T-helper 1 cell (primary cell): ENCODE measurements around the gene PTPRD.

ENCODE experiments used
- DNase-seq, 5 donors: peaks; one replicate each; pipeline ENCODE4 v3.0.0-alpha.2; 2012 to 2020

Gene PTPRD

DNA sequence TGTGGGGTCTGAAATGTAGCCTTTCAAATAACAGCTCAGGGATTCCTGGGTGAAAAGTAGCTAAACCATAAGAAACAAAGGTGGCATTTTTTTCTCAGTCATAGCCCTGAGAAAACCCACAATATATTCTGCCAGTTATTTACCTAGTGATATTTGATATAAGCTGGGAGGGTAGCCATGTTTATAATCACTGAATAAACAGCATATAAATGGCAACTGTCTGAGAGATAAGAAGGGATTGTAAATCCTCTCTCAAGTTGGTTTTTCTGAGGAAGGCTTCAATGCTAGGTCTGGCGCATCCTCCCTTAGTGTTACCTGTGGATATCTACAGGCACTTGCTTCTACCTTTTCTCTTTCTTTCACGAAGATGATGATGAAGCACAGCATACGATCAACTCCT, 1732.7 kb downstream of the PTPRD start:
- no peak for DNase-seq

GRCh38 chr9:8879284-8879683, 1733.5 kb downstream of the PTPRD start:
- DNase-seq: no peak

DNA sequence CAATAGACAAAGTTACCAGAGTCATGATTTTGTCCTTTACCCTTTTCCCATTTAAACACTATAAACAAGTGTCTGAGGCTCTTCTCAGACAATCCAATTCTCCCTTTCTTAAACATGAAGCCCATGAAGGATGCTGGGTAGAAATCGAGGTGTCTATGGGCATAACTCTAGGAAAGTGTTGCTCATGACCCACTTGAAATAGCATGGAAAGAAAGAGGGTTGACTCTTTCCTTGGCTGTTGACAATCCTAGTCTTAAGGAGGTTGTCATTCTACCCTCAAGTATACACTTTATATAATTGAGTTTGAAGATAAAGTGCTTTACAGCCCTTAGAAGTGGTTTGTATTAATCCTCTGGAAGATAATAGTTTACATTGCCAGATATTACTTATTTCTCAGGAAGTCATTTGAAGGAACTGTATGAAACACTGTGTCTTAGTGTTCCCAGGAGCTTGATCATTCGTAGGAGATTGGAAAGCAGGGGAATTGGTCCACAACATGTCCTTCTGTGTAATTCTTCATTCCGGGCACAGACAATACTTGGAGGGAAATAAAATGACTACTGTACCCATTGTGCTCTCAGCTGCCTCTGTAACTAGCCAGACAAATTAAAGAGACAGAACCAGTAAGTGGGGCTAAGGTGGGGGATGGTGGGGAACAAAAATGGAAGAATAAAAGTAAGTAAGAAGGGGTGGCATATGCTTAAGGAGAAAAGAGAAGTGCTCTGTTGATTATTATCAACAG, 1734.9 kb downstream of the PTPRD start:
- no peak for DNase-seq

DNA sequence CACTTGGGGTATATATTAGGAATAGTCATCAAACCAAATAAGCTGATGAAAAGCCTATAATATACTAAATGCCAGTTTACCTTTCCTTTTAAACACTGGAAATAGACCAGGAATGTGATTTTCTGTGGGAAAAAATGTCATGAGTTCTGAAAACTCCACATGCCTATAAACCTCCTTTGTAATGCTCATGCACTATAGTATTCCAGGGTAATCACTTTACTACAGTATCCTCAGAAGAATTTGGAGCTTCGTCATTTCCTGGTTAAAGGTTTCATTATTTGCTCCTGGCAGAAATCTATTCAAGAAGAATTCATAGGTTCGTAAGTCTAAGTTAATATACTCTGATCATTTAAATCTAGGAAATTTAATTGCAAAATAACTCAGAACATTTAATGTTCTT, 1736.5 kb downstream of the PTPRD start:
- no peak for DNase-seq

DNA sequence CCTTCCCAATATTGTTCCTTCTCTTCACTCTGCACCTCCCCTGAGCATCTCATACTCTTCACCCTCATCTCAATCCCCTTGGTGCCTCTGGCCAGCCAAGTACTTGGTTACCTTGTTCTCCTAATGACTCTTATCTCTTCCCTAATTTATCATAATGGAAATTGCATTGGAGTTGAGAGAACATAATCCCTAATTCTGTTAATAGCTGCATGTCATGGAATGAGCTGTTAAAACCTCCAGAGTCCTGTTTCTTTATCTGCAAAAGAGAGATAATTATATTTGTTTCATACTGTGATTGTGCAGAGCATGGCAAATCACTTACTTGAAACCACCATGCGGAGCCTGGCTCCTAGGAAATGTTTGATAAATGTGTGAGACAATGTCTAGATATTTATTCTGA, 1738.3 kb downstream of the PTPRD start:
- DNase-seq: no peak

- no peak for DNase-seq
Observed at GRCh38 chr9:8872802-8873201, 1740.0 kb downstream of the PTPRD start.

- no peak for DNase-seq
Observed at GRCh38 chr9:8871796-8872445, 1740.9 kb downstream of the PTPRD start.

DNA sequence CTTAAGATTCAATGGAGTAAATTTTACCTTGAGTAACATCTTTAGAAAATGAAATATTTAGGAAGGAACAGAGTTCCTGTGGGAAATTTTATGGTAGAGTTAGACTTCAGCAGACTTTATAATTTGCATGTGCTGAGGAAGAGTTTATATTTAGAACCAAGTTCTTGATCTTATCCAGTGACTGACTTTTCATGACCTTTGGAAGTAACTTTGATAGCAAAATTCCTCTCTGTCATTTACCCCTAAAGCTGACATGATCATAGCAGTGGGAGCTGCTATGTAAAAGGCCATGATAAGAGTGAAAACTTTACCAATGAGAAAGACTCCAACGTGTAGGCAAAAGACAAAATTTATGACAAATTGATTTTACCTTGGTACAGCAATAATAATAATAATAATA, 1741.4 kb downstream of the PTPRD start:
- DNase-seq: no peak

DNA sequence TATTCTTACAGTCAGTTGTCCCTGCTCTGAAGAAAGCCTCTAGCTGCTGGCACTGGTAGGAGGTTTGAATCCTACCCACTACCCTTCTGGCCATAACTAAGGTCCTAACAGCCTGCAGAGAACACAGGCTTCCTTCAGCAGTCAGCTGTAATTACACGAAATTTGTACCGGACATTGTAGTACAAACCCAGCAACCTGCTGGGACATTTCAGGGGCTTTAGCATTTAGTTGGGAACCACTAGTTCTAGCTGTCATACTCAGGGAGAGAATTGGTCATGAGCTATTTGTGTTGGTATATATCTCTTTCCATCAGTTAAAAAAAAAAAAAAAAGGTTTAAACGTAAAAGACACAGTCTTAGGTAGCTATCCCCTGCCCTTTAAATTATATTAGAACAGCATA, 1743.0 kb downstream of the PTPRD start:
- no peak for DNase-seq

- DNase-seq: no peak
Observed at GRCh38 chr9:8868632-8869031, 1744.2 kb downstream of the PTPRD start.

DNA sequence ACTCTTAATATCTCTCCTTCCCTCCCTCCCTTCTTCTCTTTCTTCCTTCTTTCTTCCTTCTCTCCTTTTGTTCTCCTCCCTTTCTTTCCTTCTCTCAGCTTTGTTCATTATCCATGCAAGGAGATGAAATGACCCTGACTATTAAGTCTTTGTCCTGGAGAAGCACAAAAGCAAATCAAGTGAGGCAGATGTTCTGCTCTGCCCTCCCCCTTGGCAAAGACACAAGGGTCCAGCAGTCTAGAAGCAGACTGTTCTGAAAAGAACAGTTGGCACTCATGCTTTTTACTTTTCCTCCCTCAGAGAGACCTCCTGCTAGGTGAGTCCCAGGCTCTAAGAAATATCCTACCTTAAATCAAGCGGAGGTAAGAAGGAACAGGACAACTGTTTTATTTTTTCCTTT, 1745.7 kb downstream of the PTPRD start:
- DNase-seq: no peak

DNA sequence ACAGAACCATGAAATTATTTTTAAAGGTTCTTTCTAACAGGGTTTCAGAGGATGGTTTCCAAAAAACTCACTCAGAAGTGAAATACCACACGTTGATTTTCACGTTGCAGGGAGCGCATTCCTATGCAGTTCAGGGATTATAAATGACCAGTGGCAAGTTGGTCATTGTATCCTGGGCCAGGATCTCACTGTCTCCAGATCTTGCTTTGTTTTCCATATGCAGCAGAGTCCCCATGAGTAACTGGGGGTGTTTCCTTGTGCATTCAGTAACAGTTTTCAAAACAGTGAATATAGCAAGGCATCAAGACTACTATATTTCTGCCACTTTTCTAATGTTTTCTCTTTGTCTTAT, 1748.3 kb downstream of the PTPRD start:
- no peak for DNase-seq

DNA sequence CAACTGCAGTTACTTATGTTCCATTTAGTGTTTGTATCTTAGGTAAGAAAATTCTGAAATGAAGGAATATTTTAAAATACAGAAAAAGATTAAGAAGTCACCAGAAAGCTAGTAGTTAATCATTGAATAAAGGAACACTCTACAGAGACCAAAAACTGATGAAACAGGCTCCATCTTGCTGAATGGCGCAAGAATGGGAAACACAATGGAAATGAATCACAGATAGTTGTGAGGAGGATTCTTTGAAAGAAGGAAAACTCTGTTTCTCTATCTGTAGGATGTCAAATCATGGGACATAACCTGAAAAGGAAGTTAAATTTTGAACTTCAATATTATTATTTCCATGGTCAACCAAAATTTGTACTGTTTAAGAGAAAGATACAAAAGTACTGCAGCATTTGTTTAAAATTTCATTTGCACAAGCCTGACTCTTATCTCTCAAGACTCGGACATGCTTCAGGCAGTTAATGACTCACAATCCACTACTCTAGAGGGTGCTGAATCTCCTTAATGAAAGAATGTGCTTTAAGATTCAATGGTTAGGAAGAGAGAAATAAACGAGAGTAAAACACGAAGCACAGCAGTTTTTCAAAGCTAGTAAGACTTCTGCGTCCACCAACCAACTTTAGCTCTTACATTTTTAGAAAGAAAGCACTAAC, 1748.8 kb downstream of the PTPRD start:
- no peak for DNase-seq

DNA sequence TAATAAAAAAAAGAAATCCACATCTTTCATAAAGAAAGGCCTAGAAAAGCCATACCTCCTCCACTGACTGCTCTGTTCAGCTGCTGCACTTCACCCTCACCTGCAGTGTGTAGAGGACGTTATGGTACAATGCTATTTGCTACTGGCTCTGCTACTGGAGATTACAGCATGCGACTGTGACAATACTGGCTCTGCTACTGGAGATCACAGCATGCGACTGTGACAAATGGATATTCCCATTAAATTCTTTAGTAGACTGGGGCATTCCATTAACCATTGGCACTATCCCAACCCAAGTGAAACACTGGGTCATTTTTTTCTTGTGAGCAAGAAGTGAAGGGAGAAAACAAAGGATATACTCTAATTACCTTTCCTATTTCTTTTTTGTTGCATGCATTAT, 1749.7 kb downstream of the PTPRD start:
- DNase-seq: no peak

DNA sequence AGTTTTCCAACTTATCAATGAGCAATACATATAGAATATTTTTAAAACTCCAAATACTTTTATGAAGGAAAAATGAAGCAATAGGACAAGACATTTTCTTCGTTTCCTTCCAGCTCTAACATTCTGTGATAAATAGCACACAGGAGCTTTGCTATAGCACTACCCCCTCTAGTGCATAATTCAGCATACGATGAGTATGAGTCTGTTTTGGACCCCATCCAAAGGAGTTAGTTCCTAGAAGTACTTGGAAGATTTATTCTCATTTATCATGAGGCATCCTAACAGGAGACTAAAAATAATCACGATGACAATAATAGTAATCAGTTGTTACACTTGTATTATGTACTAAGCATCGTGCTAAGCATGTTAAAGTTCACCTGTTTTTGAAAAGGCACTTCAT, 1751.9 kb downstream of the PTPRD start:
- DNase-seq: no peak

- no peak for DNase-seq
Observed at GRCh38 chr9:8860086-8860485, 1752.7 kb downstream of the PTPRD start.

DNA sequence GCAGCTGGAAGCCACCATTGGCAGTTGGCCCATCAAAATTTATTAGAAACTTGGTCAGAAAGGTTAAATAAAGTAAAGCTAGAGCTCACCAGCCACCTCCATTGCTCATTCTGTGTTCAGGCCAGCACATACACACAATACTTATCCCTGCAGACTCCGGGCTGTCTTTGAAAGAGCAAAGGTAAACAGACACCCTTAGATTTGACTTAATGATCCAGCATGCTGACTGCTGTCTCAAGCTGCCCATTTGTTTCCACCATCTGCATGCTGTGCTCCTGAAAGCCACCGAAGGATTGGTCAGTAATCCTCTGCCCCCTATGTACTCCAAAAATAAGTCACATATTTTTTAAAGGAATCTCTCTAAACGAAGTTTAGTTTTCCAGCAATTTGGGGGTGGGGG, 1753.4 kb downstream of the PTPRD start:
- no peak for DNase-seq

DNA sequence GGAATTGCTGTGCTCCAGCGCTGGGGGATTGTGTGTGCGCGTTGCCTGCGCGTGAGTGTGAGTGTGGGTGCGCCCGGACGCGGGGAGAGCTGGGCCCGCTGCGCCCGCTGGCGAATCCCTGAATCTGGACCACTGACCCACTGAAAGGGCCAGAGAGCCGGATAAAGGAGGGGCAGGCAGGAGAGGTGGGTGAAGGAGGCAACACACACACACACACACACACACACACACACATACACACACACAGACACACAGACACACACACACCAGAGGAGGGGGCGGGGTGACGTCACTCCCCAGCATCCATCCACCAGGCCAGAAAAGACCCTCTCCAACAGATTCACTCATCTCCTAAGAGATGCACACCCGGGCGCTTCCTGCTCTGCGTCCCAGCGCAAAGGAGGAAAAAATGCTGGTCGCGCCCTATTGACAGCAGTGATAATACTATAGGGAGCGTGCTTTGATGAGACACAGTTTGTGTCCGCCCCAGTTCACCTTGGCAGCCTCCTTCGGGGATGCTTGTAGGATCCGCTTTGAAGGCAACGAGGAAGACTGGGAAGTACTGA, 1754.1 kb downstream of the PTPRD start:
- DNase-seq: no peak

GRCh38 chr9:8857926-8858595, 1754.7 kb downstream of the PTPRD start:
- DNase-seq: peak in 2 of 5 donors; percentile 0 to 11

DNA sequence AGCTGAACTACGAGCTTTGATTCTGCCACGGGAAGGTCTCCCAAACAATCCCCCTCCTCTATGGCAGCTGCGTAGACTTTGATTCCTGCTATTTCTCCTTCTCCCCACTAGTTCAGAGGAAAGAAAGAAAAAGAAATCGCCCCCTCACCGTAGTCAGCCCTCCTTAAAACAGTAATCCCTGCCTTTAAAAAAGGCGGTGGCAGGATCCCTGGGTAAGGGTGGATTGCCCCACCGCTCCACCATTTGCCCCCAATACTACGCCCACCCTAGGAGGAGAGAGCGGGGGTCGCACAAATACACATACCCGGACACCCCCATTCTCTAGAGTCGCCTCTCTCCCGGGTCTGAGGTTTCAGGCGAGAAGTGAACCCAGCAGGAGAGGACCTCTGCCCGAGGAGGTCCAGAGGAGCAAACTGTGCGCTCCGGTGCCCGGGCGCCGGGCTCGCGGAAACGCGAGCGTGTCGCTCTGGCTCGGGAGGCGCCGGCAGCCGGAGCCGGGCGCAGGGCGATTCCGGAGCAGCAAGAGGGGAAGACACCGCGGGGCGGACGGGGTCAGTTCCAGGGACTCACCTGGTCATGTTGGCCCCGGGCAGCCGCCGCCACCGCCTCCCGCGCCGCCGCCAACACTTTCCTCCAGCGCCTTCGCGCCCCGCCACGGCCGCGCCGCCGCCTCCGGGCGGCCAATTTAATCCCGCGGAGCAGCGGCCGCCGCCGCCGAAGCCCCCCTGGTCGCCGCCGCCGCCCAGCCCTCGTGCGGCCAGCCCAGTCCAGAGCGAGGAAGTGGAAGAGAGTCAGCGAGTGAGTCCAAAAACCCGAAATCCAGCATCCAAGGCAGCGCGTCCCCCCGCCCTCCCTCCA, 1755.5 kb downstream of the PTPRD start:
- DNase-seq: no peak

GRCh38 chr9:8856396-8857067, 1756.3 kb downstream of the PTPRD start:
- no peak for DNase-seq

GRCh38 chr9:8855046-8855445, 1757.8 kb downstream of the PTPRD start:
- no peak for DNase-seq
